GM23248 (cell line): Measurements from ENCODE around the gene FBXL4. TPM values are rescaled to one million over a fixed set of nuclear protein-coding genes. Genes with fewer than 3 reads are reported as not detected.

Experiments
- DNase-seq: peaks from one replicate; pipeline ENCODE4 v3.0.0-alpha.2; 2015
- H2AFZ ChIP-seq: fragments of 200-600 bp; sonication (generic); 2 replicates; pipeline ENCODE4 v1.6.1; 2016; ENCODE audit warnings: antibody characterized with exemption
- H3F3A ChIP-seq: fragments of 200-600 bp; sonication (generic); 2 replicates; pipeline ENCODE4 v1.6.1; 2016; ENCODE audit warnings: mild to moderate bottlenecking, antibody characterized with exemption, mixed run types; ENCODE audit not compliant: insufficient read depth
- H3K27ac ChIP-seq: fragments of 200-600 bp; sonication (generic); 2 replicates; pipeline ENCODE4 v1.5.1; 2016; ENCODE audit warnings: mild to moderate bottlenecking
- H3K27me3 ChIP-seq: fragments of 200-600 bp; sonication (generic); replicated peaks from 2 replicates; pipeline ENCODE4 v1.6.1; 2016; ENCODE audit warnings: mild to moderate bottlenecking; ENCODE audit not compliant: insufficient read depth
- H3K36me3 ChIP-seq: fragments of 200-600 bp; sonication (generic); 2 replicates; pipeline ENCODE4 v1.6.1; 2016; ENCODE audit warnings: low read depth, mild to moderate bottlenecking
- H3K4me1 ChIP-seq: fragments of 200-600 bp; sonication (generic); 2 replicates; pipeline ENCODE4 v1.6.1; 2016; ENCODE audit warnings: mild to moderate bottlenecking; ENCODE audit not compliant: insufficient read depth
- H3K4me2 ChIP-seq: fragments of 200-600 bp; sonication (generic); one replicate; pipeline ENCODE4 v1.6.1; 2016; ENCODE audit warnings: mild to moderate bottlenecking; ENCODE audit not compliant: unreplicated experiment
- H3K4me3 ChIP-seq: fragments of 200-600 bp; sonication (generic); 2 replicates; pipeline ENCODE4 v1.5.1; 2016; ENCODE audit warnings: mild to moderate bottlenecking
- H3K79me2 ChIP-seq: fragments of 200-600 bp; sonication (generic); 2 replicates; pipeline ENCODE4 v1.6.1; 2016; ENCODE audit warnings: mild to moderate bottlenecking; ENCODE audit not compliant: insufficient read depth
- H3K9ac ChIP-seq: fragments of 200-600 bp; sonication (generic); 2 replicates; pipeline ENCODE4 v1.6.1; 2016; ENCODE audit warnings: mild to moderate bottlenecking
- H3K9me2 ChIP-seq: fragments of 200-600 bp; sonication (generic); 2 replicates; pipeline ENCODE4 v1.6.1; 2016; ENCODE audit warnings: mixed run types, mild to moderate bottlenecking, moderate library complexity; ENCODE audit not compliant: insufficient read depth
- H3K9me3 ChIP-seq: fragments of 200-600 bp; sonication (generic); one replicate; pipeline ENCODE4 v1.6.1; 2017; ENCODE audit warnings: low read depth
- H4K20me1 ChIP-seq: fragments of 200-600 bp; sonication (generic); 2 replicates; pipeline ENCODE4 v1.6.0; 2016; ENCODE audit not compliant: insufficient read depth
- EZH2 ChIP-seq: fragments of 200-600 bp; sonication (generic); IDR thresholded peaks from 2 replicates; pipeline ENCODE4 v1.6.1; 2018; ENCODE audit warnings: antibody characterized with exemption, mild to moderate bottlenecking; ENCODE audit not compliant: insufficient read depth, poor library complexity, severe bottlenecking
- EZH2phosphoT487 ChIP-seq: fragments of 200-600 bp; sonication (generic); IDR thresholded peaks from 2 replicates; pipeline ENCODE4 v1.6.1; 2018; ENCODE audit warnings: antibody characterized with exemption, moderate library complexity, mild to moderate bottlenecking, low read depth; ENCODE audit not compliant: insufficient read depth
- WGBS, 2 experiments: methylation state at CpG; one replicate each; pipeline ENCODE4 v1.1.6; 2015 to 2017; ENCODE audit warnings: low lambda C conversion rate in 2 of 2, low coverage in 1 of 2; ENCODE audit errors: missing lambda C conversion rate in 2 of 2; 5-methylcytosine and 5-hydroxymethylcytosine counted together
- in situ Hi-C: fragments of 300-500 bp; cut with MboI; formaldehyde crosslinking; loops from 2 replicates; pipeline ENCODE4 v1.15.0; 2020
- polyA plus RNA-seq: library from polyadenylated mRNA; unstranded; fragments of >200 nt; fragmentation: Nextera tagmentation; extraction: Ambion mirVana; gene quantifications from 2 replicates; pipeline ENCODE4 v1.2.1, GENCODE V29; 2016
- total RNA-seq: library from RNA; depleted of rRNA; stranded (reverse); fragments of >200 nt; shearing (Covaris generic); gene quantifications from 2 replicates; pipeline ENCODE4 v1.2.3, GENCODE V29; 2014

FBXL4 gene
- total and polyA plus RNA-seq, 2 experiments from 2014 or later: 11.3 to 15.1 TPM

GRCh38 chr6:98875375-98875774 lies 72.4 kb downstream of the FBXL4 start:
- in situ Hi-C loops: no loop called here
- no peak overlapping the region for H3K4me3 ChIP-seq

DNA sequence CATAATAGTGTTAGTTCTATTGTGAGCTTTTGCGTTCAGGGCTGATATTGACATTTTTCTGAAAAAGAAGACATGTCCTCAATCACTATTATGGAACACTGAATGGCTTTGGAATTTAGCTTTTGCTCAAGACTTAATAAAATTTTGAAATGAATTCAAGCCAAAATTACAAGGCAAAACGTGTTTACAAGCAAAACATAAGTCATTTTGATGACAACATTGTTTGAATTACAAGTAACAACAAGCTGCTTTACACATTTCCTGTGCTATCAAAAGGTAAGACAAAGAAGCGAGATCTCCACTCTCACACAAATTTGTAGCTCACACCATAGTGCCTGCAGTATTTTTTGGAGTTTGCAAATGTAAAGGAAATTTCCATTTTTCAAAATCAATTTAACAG lies 75.9 kb downstream of the FBXL4 start:
- Histone ChIP-seq H3K9ac (no peak overlapping the region), H3K27ac (no peak overlapping the region), H3K4me2 (no peak overlapping the region), H3K27me3 (no peaks in the 10 kb centered on the region), H3F3A (no peaks in the 10 kb centered on the region), H3K36me3 (0 out of 2 replicates have a peak, but pooled peaks cover 10% of the 10 kb centered on the region), H3K9me3 (no peaks in the 10 kb centered on the region), H3K4me3 (no peak overlapping the region), H2AFZ (no peak overlapping the region), H3K4me1 (no peaks in the 10 kb centered on the region), H3K79me2 (no peaks in the 10 kb centered on the region), H4K20me1 (no peaks in the 10 kb centered on the region), H3K9me2 (no peaks in the 10 kb centered on the region)
- DNase-seq: no peak
- WGBS, 2 experiments: 83 to 92% methylated on average over 3 of the region's 3 CpGs
- in situ Hi-C loops: no loop called here
- no peak for TF ChIP-seq EZH2phosphoT487
- no peak for TF ChIP-seq EZH2

More at GRCh38 chr6:98875375-98875774, 72.4 kb downstream of the FBXL4 start:
- Histone ChIP-seq H3K9me2 (no peaks in the 10 kb centered on the region), H3K27ac (no peak overlapping the region), H3K4me2 (no peak overlapping the region), H3K9me3 (no peaks in the 10 kb centered on the region), H3F3A (no peaks in the 10 kb centered on the region), H4K20me1 (no peaks in the 10 kb centered on the region), H2AFZ (no peak overlapping the region), H3K27me3 (no peaks in the 10 kb centered on the region), H3K79me2 (no peaks in the 10 kb centered on the region), H3K4me1 (no peaks in the 10 kb centered on the region), H3K36me3 (0 out of 2 replicates have a peak, but pooled peaks cover 10% of the 10 kb centered on the region), H3K9ac (no peak overlapping the region)
- WGBS, 2 experiments: 70 to 75% methylated on average over 2 of the region's 2 CpGs
- TF ChIP-seq EZH2: no peak
- TF ChIP-seq EZH2phosphoT487: no peak
- DNase-seq: no peak

DNA sequence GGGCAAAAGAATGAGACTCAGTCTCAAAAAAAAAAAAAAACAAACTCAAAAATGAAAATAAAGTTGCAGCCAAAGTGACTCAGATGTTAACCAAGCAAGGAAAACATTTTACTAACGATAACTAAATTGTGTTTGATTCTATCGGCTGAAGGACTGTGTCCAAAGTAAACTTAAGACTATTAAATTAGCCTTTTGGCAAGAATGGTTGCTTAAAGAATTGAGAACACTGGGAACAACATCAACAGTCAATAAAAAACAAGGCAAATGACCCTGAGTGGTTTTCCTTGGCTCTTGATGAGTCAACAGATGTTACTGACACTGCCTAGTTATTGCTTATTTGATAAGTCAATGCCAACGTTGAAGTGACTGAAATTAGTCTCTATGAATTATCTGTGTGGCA lies 76.7 kb downstream of the FBXL4 start:
- DNase-seq: peak; percentile 5
- WGBS, 2 experiments: 11 to 16% methylated on average over 3 of the region's 3 CpGs
- in situ Hi-C loops: no loop called here

DNA sequence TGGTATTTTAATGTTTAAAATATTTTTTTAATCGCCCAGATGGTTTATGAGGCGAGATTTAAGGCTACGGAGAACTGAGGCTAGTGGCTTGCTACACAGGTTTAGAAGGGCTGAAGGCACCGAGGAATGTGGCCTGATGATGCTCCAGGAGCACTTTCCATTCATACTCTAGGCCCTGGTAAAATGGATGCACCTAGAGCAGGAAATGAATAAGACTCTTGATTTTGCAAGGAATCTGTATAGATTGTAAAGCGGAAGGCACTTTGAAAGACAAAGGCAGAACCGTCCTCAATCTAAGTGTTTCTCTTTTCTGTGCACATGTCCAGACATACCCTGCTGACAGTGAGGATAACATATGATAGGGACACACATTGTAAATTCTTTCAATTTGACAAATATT lies 83.2 kb downstream of the FBXL4 start:
- Histone ChIP-seq H3F3A (no peaks in the 10 kb centered on the region), H2AFZ (no peak overlapping the region), H3K9ac (no peak overlapping the region), H3K36me3 (no peaks in the 10 kb centered on the region), H3K79me2 (no peaks in the 10 kb centered on the region), H3K4me1 (no peaks in the 10 kb centered on the region), H3K4me2 (no peak overlapping the region), H4K20me1 (0 out of 2 replicates have a peak, but pooled peaks cover 3% of the 10 kb centered on the region), H3K27me3 (no peaks in the 10 kb centered on the region), H3K9me3 (no peaks in the 10 kb centered on the region), H3K4me3 (no peak overlapping the region), H3K9me2 (no peaks in the 10 kb centered on the region), H3K27ac (no peak overlapping the region)
- no peak for DNase-seq
- WGBS, 2 experiments: 97% methylated on average over 6 of the region's 6 CpGs
- no peak for TF ChIP-seq EZH2
- TF ChIP-seq EZH2phosphoT487: no peak
- in situ Hi-C loops: no loop called here

More for the DNA sequence above, 76.7 kb downstream of the FBXL4 start:
- Histone ChIP-seq H3K27ac (no peak overlapping the region), H3F3A (no peaks in the 10 kb centered on the region), H3K27me3 (no peaks in the 10 kb centered on the region), H3K4me1 (no peaks in the 10 kb centered on the region), H3K9ac (no peak overlapping the region), H2AFZ (no peak overlapping the region), H4K20me1 (0 out of 2 replicates have a peak, but pooled peaks cover 1% of the 10 kb centered on the region), H3K36me3 (0 out of 2 replicates have a peak, but pooled peaks cover 10% of the 10 kb centered on the region), H3K79me2 (no peaks in the 10 kb centered on the region), H3K9me2 (no peaks in the 10 kb centered on the region), H3K9me3 (no peaks in the 10 kb centered on the region), H3K4me2 (no peak overlapping the region), H3K4me3 (no peak overlapping the region)
- no peak for TF ChIP-seq EZH2
- no peak for TF ChIP-seq EZH2phosphoT487
